K562 (cell line): ENCODE results near the gene PDF. TPM values are rescaled to one million over a fixed set of nuclear protein-coding genes. Genes with fewer than 3 reads are reported as not detected.

Experiments
- ATAC-seq: fragments of 200-7000 bp; cut with Tn5 transposase; 3 replicates; pipeline ENCODE4 v1.9.1; 2020; ENCODE audit warnings: moderate library complexity
- BruUV-seq: library from RNA; stranded (reverse); fragments of 400-500 nt; replicated peaks from 2 replicates; lab custom pipeline; 2021; lab: Mats Ljungman, UMichigan
- CTCF ChIA-PET: fragments of 300-600 bp; formaldehyde crosslinking; extraction: SDS; loops from one replicate; lab custom pipeline; 2021; ENCODE audit warnings: low intra/inter-chr PET ratio; lab: Yijun Ruan, JAX
- POLR2A ChIA-PET: fragments of 300-600, 350-650 bp; sonication (Branson Sonifier 250); formaldehyde crosslinking; extraction: SDS; loops from one replicate; lab custom pipeline; 2021; ENCODE audit warnings: antibody characterized with exemption, inconsistent platforms; lab: Yijun Ruan, JAX
- DNase-seq, 4 experiments: peaks; one replicate each; pipeline versions ENCODE4 v3.0.0 to v3.0.0-alpha.2; 2011 to 2018; ENCODE audit warnings: low spot score in 3 of 4, mixed read lengths in 3 of 4; ENCODE audit errors: extremely low read depth in 1 of 4
- FAIRE-seq: peaks from 2 replicates; lab custom pipeline; 2011; peaks lifted over from hg19 to GRCh38; lab: Jason Lieb, UNC
- H2AFZ ChIP-seq: 2 replicates; pipeline ENCODE4 v1.6.0; 2011; ENCODE audit warnings: low read depth, low read length, control low read depth, inconsistent platforms
- H3K27ac ChIP-seq: fragments of 200-600 bp; 3 replicates; pipeline ENCODE4 v1.8.0; 2011; ENCODE audit warnings: low read depth, mild to moderate bottlenecking, control low read depth, inconsistent platforms, low read length, moderate library complexity, mixed read lengths; ENCODE audit errors: extremely low read depth
- H3K27me3 ChIP-seq, 2 experiments: fragments of 300-600 bp in 1 of 2; 2 replicates in 1 of 2; 3 replicates in 1 of 2; pipeline versions ENCODE4 v1.6.0 to v1.8.0; 2011; ENCODE audit warnings: inconsistent platforms in 2 of 2, low read length in 2 of 2, mild to moderate bottlenecking in 1 of 2, mixed read lengths in 1 of 2, moderate library complexity in 1 of 2; ENCODE audit not compliant: control insufficient read depth in 2 of 2, insufficient read depth in 2 of 2
- H3K36me3 ChIP-seq: fragments of 300-600 bp; 3 replicates; pipeline ENCODE4 v1.8.0; 2011; ENCODE audit warnings: mild to moderate bottlenecking, low read length, inconsistent platforms; ENCODE audit not compliant: control insufficient read depth, insufficient read depth
- H3K4me1 ChIP-seq, 2 experiments: fragments of 200-600 bp in 1 of 2; replicated peaks in 1 of 2; 2 replicates in 1 of 2; 3 replicates in 1 of 2; pipeline versions ENCODE4 v1.5.1 to v1.8.0; 2011; ENCODE audit warnings: inconsistent platforms in 2 of 2, low read length in 2 of 2, mild to moderate bottlenecking in 1 of 2, mixed read lengths in 1 of 2, moderate library complexity in 1 of 2; ENCODE audit not compliant: control insufficient read depth in 2 of 2, insufficient read depth in 2 of 2
- H3K4me2 ChIP-seq: 2 replicates; pipeline ENCODE4 v1.6.1; 2011; ENCODE audit warnings: low read length, control low read depth, inconsistent platforms, mixed read lengths; ENCODE audit not compliant: insufficient read depth
- H3K4me3 ChIP-seq: fragments of 200-600 bp; sonication (generic), shearing (Covaris generic); 2 replicates; pipeline ENCODE4 v1.5.1; 2016; ENCODE audit warnings: control low read depth, inconsistent platforms
- H3K79me2 ChIP-seq: fragments of 200-600 bp; 3 replicates; pipeline ENCODE4 v1.8.0; 2011; ENCODE audit warnings: low read length, inconsistent platforms; ENCODE audit not compliant: control insufficient read depth, insufficient read depth
- H3K9ac ChIP-seq, 2 experiments: 2 replicates each; pipeline versions ENCODE4 v1.6.0 to v1.6.1; 2011; ENCODE audit warnings: low read depth in 2 of 2, low read length in 2 of 2, control low read depth in 1 of 2, inconsistent platforms in 1 of 2, mild to moderate bottlenecking in 1 of 2, mixed read lengths in 1 of 2; ENCODE audit not compliant: insufficient read depth in 1 of 2
- H3K9me1 ChIP-seq: one replicate; pipeline ENCODE4 v1.6.0; 2011; ENCODE audit warnings: inconsistent platforms, mild to moderate bottlenecking, low read length, moderate library complexity; ENCODE audit not compliant: control insufficient read depth, insufficient read depth
- H3K9me3 ChIP-seq: replicated peaks from 2 replicates; pipeline ENCODE4 v1.5.1; 2011; ENCODE audit warnings: low read depth, low read length, inconsistent platforms; ENCODE audit not compliant: control insufficient read depth, insufficient read depth
- H4K20me1 ChIP-seq: replicated peaks from 2 replicates; pipeline ENCODE4 v1.6.1; 2011; ENCODE audit warnings: low read length, inconsistent platforms, mixed read lengths; ENCODE audit not compliant: control insufficient read depth, insufficient read depth
- FOXK1 ChIP-seq: sonication (generic); formaldehyde crosslinking; IDR thresholded peaks from 2 replicates; pipeline ENCODE4 v1.8.0; 2022; ENCODE audit warnings: missing genetic modification reagents, mild to moderate bottlenecking, borderline replicate concordance
- HMGN3 ChIP-seq: IDR thresholded peaks from 2 replicates; pipeline ENCODE4 v1.6.1; 2011; ENCODE audit warnings: borderline replicate concordance, low read depth, mild to moderate bottlenecking, mixed read lengths, low read length; ENCODE audit not compliant: insufficient read length; ENCODE audit errors: extremely low read depth
- MBD2 ChIP-seq: sonication (generic); IDR thresholded peaks from 2 replicates; pipeline ENCODE4 v1.6.1; 2016; ENCODE audit warnings: low read depth, borderline replicate concordance
- PCBP2 ChIP-seq: fragments of 200-400 bp; formaldehyde crosslinking; IDR thresholded peaks from 2 replicates; pipeline ENCODE4 v1.6.1; 2018; ENCODE audit warnings: low read length, low read depth, mild to moderate bottlenecking, moderate library complexity; ENCODE audit not compliant: poor library complexity, severe bottlenecking
- RBBP5 ChIP-seq: fragments of 200-600 bp; sonication (generic); IDR thresholded peaks from 2 replicates; pipeline ENCODE4 v1.6.1; 2012; ENCODE audit warnings: borderline replicate concordance, mild to moderate bottlenecking, low read length, control low read depth, inconsistent platforms; ENCODE audit not compliant: insufficient read depth, poor library complexity, severe bottlenecking
- ZNF324 ChIP-seq: fragments of 250-450 bp; sonication (Bioruptor Pico); IDR thresholded peaks from 2 replicates; pipeline ENCODE4 v1.4.0; 2020; ENCODE audit warnings: mild to moderate bottlenecking
- WGBS: fragments of 100-300 bp; shearing (Covaris generic); methylation state at CpG from one replicate; pipeline ENCODE4 v1.1.6; 2016; ENCODE audit warnings: low coverage, mixed read lengths; ENCODE audit not compliant: insufficient coverage; ENCODE audit errors: missing lambda C conversion rate; 5-methylcytosine and 5-hydroxymethylcytosine counted together
- in situ Hi-C: fragments of 300-500 bp; cut with MboI; formaldehyde crosslinking; loops from 4 replicates; pipeline ENCODE4 v1.15.0; 2018; ENCODE audit warnings: inconsistent platforms, mixed read lengths
- intact Hi-C: fragments of 100-400 bp; cut with micrococcal nuclease; formaldehyde crosslinking; loops from 2 replicates; pipeline ENCODE4 v1.14.2; 2022
- polyA plus RNA-seq, 8 experiments: library from polyadenylated mRNA; depleted of rRNA in 4 of 8; stranded (reverse) in 5 of 8; unstranded in 3 of 8; fragments of >200 nt; fragmentation: Nextera tagmentation in 2 of 8; fragmentation: Illumina TruSeq in 1 of 8; extraction: Ambion mirVana in 2 of 8; extraction: Trizol in 1 of 8; gene quantifications; 2 replicates each; pipeline versions ENCODE4 v1.2.1 to v1.2.3, GENCODE V29; 2011 to 2014; ENCODE audit warnings: inconsistent platforms in 1 of 8, missing spikeins in 1 of 8
- total RNA-seq, 7 experiments: library from RNA; depleted of rRNA in 6 of 7; stranded (reverse); fragments of >200 nt in 6 of 7; fragmentation: Illumina TruSeq in 2 of 7; extraction: Trizol in 2 of 7; gene quantifications; 2 replicates each; pipeline versions ENCODE4 v1.2.1 to v1.2.3, GENCODE V29; 2011 to 2021; ENCODE audit warnings: low replicate concordance in 1 of 7
- TF ChIP-seq, protein P1 (sequence below): sonication (generic); formaldehyde crosslinking; IDR thresholded peaks from 2 replicates; pipeline ENCODE4 v1.8.0; 2023; ENCODE audit warnings: missing genetic modification reagents, mild to moderate bottlenecking, borderline replicate concordance
- TF ChIP-seq, protein P2 (sequence below): fragments of 450-650 bp; IDR thresholded peaks from 2 replicates; pipeline ENCODE4 v1.7.0; 2016; ENCODE audit warnings: borderline replicate concordance
- TF ChIP-seq, protein P3 (sequence below): fragments of 450-650 bp; formaldehyde crosslinking; IDR thresholded peaks from 2 replicates; pipeline ENCODE4 v1.4.0; 2020; ENCODE audit warnings: mild to moderate bottlenecking, moderate library complexity

Gene PDF
- total and polyA plus RNA-seq, 9 of the 15 experiments (the other 6 are each of a cell fraction or from before 2014, with no cell fraction given) = 0.15 to 72.4 (median 5.6) TPM

DNA sequence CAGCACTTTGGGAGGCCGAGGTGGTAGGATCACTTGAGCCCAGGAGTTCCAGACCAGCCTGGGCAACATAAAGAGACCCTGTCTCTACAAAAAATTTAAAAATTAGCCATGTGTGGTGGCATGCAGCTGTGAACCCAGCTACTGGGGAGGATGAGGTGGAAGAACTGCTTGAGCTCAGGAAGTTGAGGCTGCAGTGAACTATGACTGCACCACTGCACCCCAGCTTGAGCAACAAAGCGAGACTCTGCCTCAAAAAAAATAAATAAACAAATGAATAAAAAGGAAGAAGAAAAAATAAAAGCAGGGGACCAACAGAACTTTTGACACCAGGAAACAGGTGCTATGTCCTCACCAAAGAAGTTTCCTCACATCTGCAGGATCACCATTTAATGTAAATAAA is 41.2 kb upstream of the PDF start:
- no peaks in the 10 kb centered on the region for H3K27me3 ChIP-seq
- TF ChIP-seq, protein P1, sequence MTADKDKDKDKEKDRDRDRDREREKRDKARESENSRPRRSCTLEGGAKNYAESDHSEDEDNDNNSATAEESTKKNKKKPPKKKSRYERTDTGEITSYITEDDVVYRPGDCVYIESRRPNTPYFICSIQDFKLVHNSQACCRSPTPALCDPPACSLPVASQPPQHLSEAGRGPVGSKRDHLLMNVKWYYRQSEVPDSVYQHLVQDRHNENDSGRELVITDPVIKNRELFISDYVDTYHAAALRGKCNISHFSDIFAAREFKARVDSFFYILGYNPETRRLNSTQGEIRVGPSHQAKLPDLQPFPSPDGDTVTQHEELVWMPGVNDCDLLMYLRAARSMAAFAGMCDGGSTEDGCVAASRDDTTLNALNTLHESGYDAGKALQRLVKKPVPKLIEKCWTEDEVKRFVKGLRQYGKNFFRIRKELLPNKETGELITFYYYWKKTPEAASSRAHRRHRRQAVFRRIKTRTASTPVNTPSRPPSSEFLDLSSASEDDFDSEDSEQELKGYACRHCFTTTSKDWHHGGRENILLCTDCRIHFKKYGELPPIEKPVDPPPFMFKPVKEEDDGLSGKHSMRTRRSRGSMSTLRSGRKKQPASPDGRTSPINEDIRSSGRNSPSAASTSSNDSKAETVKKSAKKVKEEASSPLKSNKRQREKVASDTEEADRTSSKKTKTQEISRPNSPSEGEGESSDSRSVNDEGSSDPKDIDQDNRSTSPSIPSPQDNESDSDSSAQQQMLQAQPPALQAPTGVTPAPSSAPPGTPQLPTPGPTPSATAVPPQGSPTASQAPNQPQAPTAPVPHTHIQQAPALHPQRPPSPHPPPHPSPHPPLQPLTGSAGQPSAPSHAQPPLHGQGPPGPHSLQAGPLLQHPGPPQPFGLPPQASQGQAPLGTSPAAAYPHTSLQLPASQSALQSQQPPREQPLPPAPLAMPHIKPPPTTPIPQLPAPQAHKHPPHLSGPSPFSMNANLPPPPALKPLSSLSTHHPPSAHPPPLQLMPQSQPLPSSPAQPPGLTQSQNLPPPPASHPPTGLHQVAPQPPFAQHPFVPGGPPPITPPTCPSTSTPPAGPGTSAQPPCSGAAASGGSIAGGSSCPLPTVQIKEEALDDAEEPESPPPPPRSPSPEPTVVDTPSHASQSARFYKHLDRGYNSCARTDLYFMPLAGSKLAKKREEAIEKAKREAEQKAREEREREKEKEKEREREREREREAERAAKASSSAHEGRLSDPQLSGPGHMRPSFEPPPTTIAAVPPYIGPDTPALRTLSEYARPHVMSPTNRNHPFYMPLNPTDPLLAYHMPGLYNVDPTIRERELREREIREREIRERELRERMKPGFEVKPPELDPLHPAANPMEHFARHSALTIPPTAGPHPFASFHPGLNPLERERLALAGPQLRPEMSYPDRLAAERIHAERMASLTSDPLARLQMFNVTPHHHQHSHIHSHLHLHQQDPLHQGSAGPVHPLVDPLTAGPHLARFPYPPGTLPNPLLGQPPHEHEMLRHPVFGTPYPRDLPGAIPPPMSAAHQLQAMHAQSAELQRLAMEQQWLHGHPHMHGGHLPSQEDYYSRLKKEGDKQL (CRISPR knock-in tag) = no peak
- no peak for TF ChIP-seq FOXK1 (CRISPR knock-in tag)
- no peak for TF ChIP-seq MBD2
- TF ChIP-seq, protein P2, sequence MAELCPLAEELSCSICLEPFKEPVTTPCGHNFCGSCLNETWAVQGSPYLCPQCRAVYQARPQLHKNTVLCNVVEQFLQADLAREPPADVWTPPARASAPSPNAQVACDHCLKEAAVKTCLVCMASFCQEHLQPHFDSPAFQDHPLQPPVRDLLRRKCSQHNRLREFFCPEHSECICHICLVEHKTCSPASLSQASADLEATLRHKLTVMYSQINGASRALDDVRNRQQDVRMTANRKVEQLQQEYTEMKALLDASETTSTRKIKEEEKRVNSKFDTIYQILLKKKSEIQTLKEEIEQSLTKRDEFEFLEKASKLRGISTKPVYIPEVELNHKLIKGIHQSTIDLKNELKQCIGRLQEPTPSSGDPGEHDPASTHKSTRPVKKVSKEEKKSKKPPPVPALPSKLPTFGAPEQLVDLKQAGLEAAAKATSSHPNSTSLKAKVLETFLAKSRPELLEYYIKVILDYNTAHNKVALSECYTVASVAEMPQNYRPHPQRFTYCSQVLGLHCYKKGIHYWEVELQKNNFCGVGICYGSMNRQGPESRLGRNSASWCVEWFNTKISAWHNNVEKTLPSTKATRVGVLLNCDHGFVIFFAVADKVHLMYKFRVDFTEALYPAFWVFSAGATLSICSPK = no peak
- no peak for TF ChIP-seq PCBP2
- no peak for TF ChIP-seq RBBP5
- TF ChIP-seq, protein P3, sequence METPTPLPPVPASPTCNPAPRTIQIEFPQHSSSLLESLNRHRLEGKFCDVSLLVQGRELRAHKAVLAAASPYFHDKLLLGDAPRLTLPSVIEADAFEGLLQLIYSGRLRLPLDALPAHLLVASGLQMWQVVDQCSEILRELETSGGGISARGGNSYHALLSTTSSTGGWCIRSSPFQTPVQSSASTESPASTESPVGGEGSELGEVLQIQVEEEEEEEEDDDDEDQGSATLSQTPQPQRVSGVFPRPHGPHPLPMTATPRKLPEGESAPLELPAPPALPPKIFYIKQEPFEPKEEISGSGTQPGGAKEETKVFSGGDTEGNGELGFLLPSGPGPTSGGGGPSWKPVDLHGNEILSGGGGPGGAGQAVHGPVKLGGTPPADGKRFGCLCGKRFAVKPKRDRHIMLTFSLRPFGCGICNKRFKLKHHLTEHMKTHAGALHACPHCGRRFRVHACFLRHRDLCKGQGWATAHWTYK (CRISPR knock-in tag) = no peak
- TF ChIP-seq HMGN3 = no peak
- no peak for TF ChIP-seq ZNF324
- H3K9me3 ChIP-seq = no peaks in the 10 kb centered on the region
- peaks cover 82% of the 10 kb centered on the region for H3K36me3 ChIP-seq
- ChIA-PET POLR2A (interaction anchor here (1.8 kb wide), 1 partner anchor 10 kb away, joined by 8 read pairs; no protein-coding TSS in a partner anchor), CTCF (no interaction called here)
- no TSS peak for BruUV-seq
- H3K79me2 ChIP-seq = peaks cover 3% of the 10 kb centered on the region; the same call in 2 of the 3 replicates
- no peak for ATAC-seq
- H3K4me1 ChIP-seq = peaks cover 0 to 10% of the 10 kb centered on the region in 2 experiments; a peak in 2 of 5 replicates
- H3K9me1 ChIP-seq = no peaks in the 10 kb centered on the region
- intact Hi-C loops = no loop called here
- 0 out of 2 replicates have a peak, but pooled peaks cover 3% of the 10 kb centered on the region for H4K20me1 ChIP-seq
- no peak for FAIRE-seq
- H2AFZ ChIP-seq = no peak overlapping the region
- DNase-seq = no peak
- WGBS = 100% methylated on average over 2 of the region's 2 CpGs
- in situ Hi-C loops = no loop called here
- no peak overlapping the region for H3K4me3 ChIP-seq
- no peak overlapping the region for H3K4me2 ChIP-seq
- no peak overlapping the region for H3K27ac ChIP-seq
- no peak overlapping the region for H3K9ac ChIP-seq
